HUES48 (cell line): ENCODE results near the gene PCAT6.

Experiments
- H3K27ac ChIP-seq: one replicate; pipeline ENCODE4 v1.7.0; 2013; ENCODE audit warnings: low read depth, low read length, inconsistent platforms
- H3K27me3 ChIP-seq: 2 replicates; pipeline ENCODE4 v1.6.1; 2013; ENCODE audit warnings: mild to moderate bottlenecking, low read length; ENCODE audit not compliant: control insufficient read depth, insufficient read depth
- H3K36me3 ChIP-seq: 2 replicates; pipeline ENCODE4 v1.6.1; 2013; ENCODE audit warnings: low read length; ENCODE audit not compliant: control insufficient read depth, insufficient read depth
- H3K4me1 ChIP-seq: 2 replicates; pipeline ENCODE4 v1.6.1; 2013; ENCODE audit warnings: mild to moderate bottlenecking, low read length; ENCODE audit not compliant: control insufficient read depth, insufficient read depth
- H3K4me3 ChIP-seq: 2 replicates; pipeline ENCODE4 v1.5.1; 2013; ENCODE audit warnings: mild to moderate bottlenecking, low read depth, low read length
- H3K9ac ChIP-seq: 2 replicates; pipeline ENCODE4 v1.6.1; 2013; ENCODE audit warnings: mild to moderate bottlenecking, low read depth, low read length, moderate library complexity
- H3K9me3 ChIP-seq: 2 replicates; pipeline ENCODE4 v1.6.1; 2013; ENCODE audit warnings: low read length; ENCODE audit not compliant: control insufficient read depth, insufficient read depth

Gene PCAT6

GRCh38 chr1:202831906-202832305, 21.2 kb downstream of the PCAT6 start:
- Histone ChIP-seq H3K4me1 (peaks cover 6% of the 10 kb centered on the region; the same call in 1 of the 2 replicates), H3K27ac (no peak overlapping the region), H3K9me3 (no peaks in the 10 kb centered on the region), H3K27me3 (no peaks in the 10 kb centered on the region), H3K36me3 (no peaks in the 10 kb centered on the region), H3K9ac (no peak overlapping the region), H3K4me3 (no peak overlapping the region)

- H3K27ac ChIP-seq, result peak overlapping the region; percentile 22
- no peaks in the 10 kb centered on the region for H3K27me3 ChIP-seq
- no peak overlapping the region for H3K4me3 ChIP-seq
- no peak overlapping the region for H3K9ac ChIP-seq
- H3K4me1 ChIP-seq, result peaks cover 6% of the 10 kb centered on the region; the same call in 1 of the 2 replicates
- no peaks in the 10 kb centered on the region for H3K36me3 ChIP-seq
- no peaks in the 10 kb centered on the region for H3K9me3 ChIP-seq
Measured at GRCh38 chr1:202834771-202835547, 24.2 kb downstream of the PCAT6 start.

GRCh38 chr1:202835548-202836072, 24.9 kb downstream of the PCAT6 start:
- Histone ChIP-seq H3K27ac (peak overlapping the region; percentile 22), H3K4me1 (peaks cover 6% of the 10 kb centered on the region; the same call in 1 of the 2 replicates), H3K9me3 (no peaks in the 10 kb centered on the region), H3K27me3 (no peaks in the 10 kb centered on the region), H3K9ac (no peak overlapping the region), H3K36me3 (no peaks in the 10 kb centered on the region), H3K4me3 (no peak overlapping the region)

- H3K9ac ChIP-seq, result no peak overlapping the region
Measured at GRCh38 chr1:202836623-202837403, 26.1 kb downstream of the PCAT6 start.

DNA sequence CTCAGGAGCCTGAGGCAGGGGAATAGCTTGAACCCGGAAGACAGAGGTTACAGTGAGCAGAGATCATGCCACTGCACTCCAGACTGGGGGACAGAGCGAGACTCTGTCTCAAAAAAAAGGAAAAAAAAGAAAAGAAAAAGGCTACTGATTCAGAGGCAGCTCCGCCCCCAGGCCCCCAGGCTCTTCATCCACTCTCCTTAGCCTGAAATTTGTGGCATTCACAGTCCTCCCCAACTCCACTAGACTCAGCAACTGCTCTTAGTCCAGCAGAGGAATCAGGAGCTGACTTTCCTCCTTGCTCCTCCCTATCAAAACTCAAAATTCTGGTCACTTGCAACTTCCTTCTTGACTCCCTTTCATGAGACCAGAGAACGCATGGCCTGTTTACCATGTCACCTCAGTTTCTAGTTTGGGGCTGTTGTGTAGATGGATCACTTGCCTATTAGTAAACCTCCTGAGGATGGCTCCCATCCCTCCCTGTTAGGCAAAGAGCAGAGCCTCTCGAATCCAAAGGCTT, 27.1 kb downstream of the PCAT6 start:
- Histone ChIP-seq H3K4me3 (no peak overlapping the region), H3K36me3 (no peaks in the 10 kb centered on the region), H3K27ac (no peak overlapping the region), H3K4me1 (peaks cover 6% of the 10 kb centered on the region; the same call in 1 of the 2 replicates), H3K9me3 (no peaks in the 10 kb centered on the region), H3K27me3 (no peaks in the 10 kb centered on the region), H3K9ac (no peak overlapping the region)

More at GRCh38 chr1:202836623-202837403, 26.1 kb downstream of the PCAT6 start:
- Histone ChIP-seq H3K36me3 (no peaks in the 10 kb centered on the region), H3K4me3 (no peak overlapping the region), H3K27ac (no peak overlapping the region), H3K9me3 (no peaks in the 10 kb centered on the region), H3K4me1 (peaks cover 6% of the 10 kb centered on the region; the same call in 1 of the 2 replicates), H3K27me3 (no peaks in the 10 kb centered on the region)

GRCh38 chr1:202843081-202843480, 32.3 kb downstream of the PCAT6 start:
- H3K27ac ChIP-seq, result no peak overlapping the region
- 0 out of 2 replicates have a peak, but pooled peaks cover 4% of the 10 kb centered on the region for H3K4me1 ChIP-seq
- no peaks in the 10 kb centered on the region for H3K9me3 ChIP-seq
- no peak overlapping the region for H3K4me3 ChIP-seq
- H3K9ac ChIP-seq, result no peak overlapping the region
- no peaks in the 10 kb centered on the region for H3K27me3 ChIP-seq
- no peaks in the 10 kb centered on the region for H3K36me3 ChIP-seq

GRCh38 chr1:202844259-202844658, 33.5 kb downstream of the PCAT6 start:
- Histone ChIP-seq H3K9ac (no peak overlapping the region), H3K27me3 (no peaks in the 10 kb centered on the region), H3K36me3 (0 out of 2 replicates have a peak, but pooled peaks cover under 1% of the 10 kb centered on the region), H3K4me1 (0 out of 2 replicates have a peak, but pooled peaks cover 4% of the 10 kb centered on the region), H3K9me3 (no peaks in the 10 kb centered on the region), H3K27ac (no peak overlapping the region), H3K4me3 (no peak overlapping the region)

- no peak overlapping the region for H3K4me3 ChIP-seq
- no peak overlapping the region for H3K27ac ChIP-seq
- no peak overlapping the region for H3K9ac ChIP-seq
- 0 out of 2 replicates have a peak, but pooled peaks cover 4% of the 10 kb centered on the region for H3K4me1 ChIP-seq
- H3K36me3 ChIP-seq, result peaks cover 7% of the 10 kb centered on the region; the same call in 1 of the 2 replicates
- H3K27me3 ChIP-seq, result no peaks in the 10 kb centered on the region
- H3K9me3 ChIP-seq, result no peaks in the 10 kb centered on the region
Measured at GRCh38 chr1:202844935-202845334, 34.2 kb downstream of the PCAT6 start.

DNA sequence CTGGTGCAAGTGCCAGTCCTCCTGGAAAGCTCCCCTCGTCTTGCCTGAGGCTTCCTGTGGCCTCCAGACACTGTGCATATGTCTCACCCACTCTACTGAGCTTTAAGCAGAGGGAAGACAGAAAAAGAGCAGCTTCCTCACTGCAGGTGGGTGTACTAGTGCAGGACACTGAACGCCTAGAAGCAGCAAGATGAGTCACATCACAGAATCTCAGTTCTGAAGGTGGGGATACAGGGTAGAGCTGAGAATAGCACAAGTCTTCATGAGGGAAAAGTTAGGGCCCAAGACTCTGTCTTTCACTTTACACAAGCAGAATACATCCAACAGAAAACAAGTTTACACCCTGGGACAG, 37.4 kb downstream of the PCAT6 start:
- H3K27me3 ChIP-seq, result no peaks in the 10 kb centered on the region
- H3K4me3 ChIP-seq, result no peak overlapping the region
- H3K27ac ChIP-seq, result no peak overlapping the region
- no peak overlapping the region for H3K9ac ChIP-seq
- H3K4me1 ChIP-seq, result 0 out of 2 replicates have a peak, but pooled peaks cover 4% of the 10 kb centered on the region
- H3K36me3 ChIP-seq, result peaks cover 29% of the 10 kb centered on the region
- no peaks in the 10 kb centered on the region for H3K9me3 ChIP-seq

- Histone ChIP-seq H3K27ac (no peak overlapping the region), H3K36me3 (peaks cover 40% of the 10 kb centered on the region), H3K4me1 (no peaks in the 10 kb centered on the region), H3K9ac (no peak overlapping the region), H3K4me3 (no peak overlapping the region), H3K27me3 (no peaks in the 10 kb centered on the region), H3K9me3 (no peaks in the 10 kb centered on the region)
Measured at GRCh38 chr1:202850593-202851362, 40.0 kb downstream of the PCAT6 start.
